ENCODE measurements around the gene POLR1A. TPM values are rescaled to one million over a fixed set of nuclear protein-coding genes. Genes with fewer than 3 reads are reported as not detected.
A peak's percentile ranks its signal among the peaks of the same experiment; 100 is the strongest.

The POLR1A gene
- total RNA-seq, result 10 to 100 TPM; 15.3 to 22.3 (median 19.8) TPM

GRCh38 chr2:86105252-86105968, at the start of gene POLR1A:
Gene POLR1A, minus strand, starts transcription at chr2:86105886. Its CDS starts 110 bp downstream, at chr2:86105776.
- no peaks in the 10 kb centered on the region for H3K9me3 ChIP-seq
- peaks cover 0 to 42% (median 20%) of the 10 kb centered on the region in 4 donors for H3K4me1 ChIP-seq
- DNase-seq (ENCODE audit: low spot score in 2 of 2), result peak; percentile 77 to 90
- H3K4me3 ChIP-seq, result peak within 1 kb of the TSS; percentile 69 to 92 (median 85)
- peaks cover 0 to 36% (median 0%) of the 10 kb centered on the region in 3 donors for H3K36me3 ChIP-seq
- no peaks in the 10 kb centered on the region for H3K27me3 ChIP-seq
- TF ChIP-seq POLR2A (IDR thresholded peaks at IDR 0.05), result no peak
- no peak for TF ChIP-seq EP300 (IDR thresholded peaks at IDR 0.05)
- TF ChIP-seq CTCF (IDR thresholded peaks at IDR 0.05), result peak in 2 of 5 experiments; percentile 33 to 49
- peak within 1 kb of the TSS; percentile 69 to 88 (median 84) for H3K27ac ChIP-seq
- 0 to 1% methylated on average over 37 to 38 of the region's 38 CpGs for WGBS, 2 donors

GRCh38 chr2:86150502-86150901, 44.8 kb upstream of the POLR1A start:
- 89 to 98% methylated on average over 2 of the region's 2 CpGs for WGBS, 2 donors
- peaks cover 0 to 77% (median 23%) of the 10 kb centered on the region in 3 donors for H3K36me3 ChIP-seq
- no peaks in the 10 kb centered on the region for H3K27me3 ChIP-seq

DNA sequence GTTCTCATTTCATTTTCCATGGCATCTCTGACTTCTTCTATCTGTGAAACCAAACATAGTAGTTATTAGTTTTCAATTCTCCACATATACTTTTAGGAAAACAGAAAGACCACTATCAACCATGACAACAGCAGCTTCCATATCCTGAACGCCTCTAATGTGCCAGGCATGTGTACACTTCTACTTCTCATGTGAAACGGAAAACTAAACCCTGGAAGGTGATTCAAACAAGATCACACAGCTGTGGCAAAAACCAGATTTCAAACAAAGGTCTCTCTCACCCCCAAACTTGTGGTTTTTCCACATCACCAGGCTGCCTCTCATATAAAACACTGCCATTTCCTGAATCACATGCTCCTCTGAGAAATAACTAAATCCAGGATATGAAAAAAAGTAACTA, 42.1 kb upstream of the POLR1A start:
- no peak for TF ChIP-seq EP300 (IDR thresholded peaks at IDR 0.05)
- TF ChIP-seq CTCF (IDR thresholded peaks at IDR 0.05), result no peak
- TF ChIP-seq POLR2A (IDR thresholded peaks at IDR 0.05), result no peak
- WGBS, 2 donors, result 86 to 91% methylated on average over 2 of the region's 2 CpGs
- H3K4me3 ChIP-seq, result no peak overlapping the region
- no peaks in the 10 kb centered on the region for H3K4me1 ChIP-seq
- peaks cover 0 to 86% (median 33%) of the 10 kb centered on the region in 3 donors for H3K36me3 ChIP-seq
- H3K27ac ChIP-seq, result no peak overlapping the region
- H3K27me3 ChIP-seq, result no peaks in the 10 kb centered on the region
- no peak for DNase-seq (ENCODE audit: low spot score in 2 of 2)
- H3K9me3 ChIP-seq, result no peaks in the 10 kb centered on the region

More at GRCh38 chr2:86150502-86150901, 44.8 kb upstream of the POLR1A start:
- no peak overlapping the region for H3K4me3 ChIP-seq
- no peak overlapping the region for H3K27ac ChIP-seq
- TF ChIP-seq CTCF (IDR thresholded peaks at IDR 0.05), result no peak
- no peak for TF ChIP-seq EP300 (IDR thresholded peaks at IDR 0.05)
- TF ChIP-seq POLR2A (IDR thresholded peaks at IDR 0.05), result no peak
- H3K9me3 ChIP-seq, result no peaks in the 10 kb centered on the region
- no peaks in the 10 kb centered on the region for H3K4me1 ChIP-seq
- no peak for DNase-seq (ENCODE audit: low spot score in 2 of 2)

- no peaks in the 10 kb centered on the region for H3K9me3 ChIP-seq
- no peak for DNase-seq (ENCODE audit: low spot score in 2 of 2)
- H3K27ac ChIP-seq, result no peak overlapping the region
- WGBS, 2 donors, result 74% methylated on average over 14 of the region's 14 CpGs
- H3K4me3 ChIP-seq, result no peak overlapping the region
- no peaks in the 10 kb centered on the region for H3K4me1 ChIP-seq
- TF ChIP-seq CTCF (IDR thresholded peaks at IDR 0.05) (no peak), EP300 (IDR thresholded peaks at IDR 0.05) (no peak), POLR2A (IDR thresholded peaks at IDR 0.05) (no peak)
- H3K27me3 ChIP-seq, result no peaks in the 10 kb centered on the region
- peaks cover 0 to 91% (median 16%) of the 10 kb centered on the region in 3 donors for H3K36me3 ChIP-seq
These were observed 38.4 kb upstream of the POLR1A start for GRCh38 chr2:86143926-86144685.

DNA sequence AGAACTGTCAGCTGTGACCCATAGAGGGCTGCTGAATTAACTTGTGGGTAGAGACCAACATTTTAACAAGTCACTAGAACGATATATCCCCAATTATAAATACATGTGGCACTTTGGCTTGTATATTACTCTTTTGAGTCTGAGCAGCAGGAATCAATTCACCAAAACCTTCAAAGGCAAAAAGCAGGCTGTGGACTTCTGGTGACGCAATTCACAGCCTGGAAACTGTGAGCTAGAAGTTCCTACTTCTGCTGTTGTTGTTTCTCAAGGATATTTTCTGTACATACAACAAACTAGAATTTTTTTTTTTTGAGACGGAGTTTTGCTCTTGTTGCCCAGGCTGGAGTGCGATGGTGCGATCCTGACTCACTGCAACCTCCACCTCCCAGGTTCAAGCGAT, 37.6 kb upstream of the POLR1A start:
- WGBS, 2 donors, result 86 to 88% methylated on average over 6 of the region's 6 CpGs
- Histone ChIP-seq H3K27ac (no peak overlapping the region), H3K27me3 (no peaks in the 10 kb centered on the region), H3K36me3 (peaks cover 0 to 91% (median 16%) of the 10 kb centered on the region in 3 donors), H3K4me3 (no peak overlapping the region), H3K9me3 (no peaks in the 10 kb centered on the region), H3K4me1 (no peaks in the 10 kb centered on the region)
- no peak for TF ChIP-seq EP300 (IDR thresholded peaks at IDR 0.05)
- no peak for TF ChIP-seq POLR2A (IDR thresholded peaks at IDR 0.05)
- TF ChIP-seq CTCF (IDR thresholded peaks at IDR 0.05), result no peak
- DNase-seq (ENCODE audit: low spot score in 2 of 2), result no peak

All from tibial nerve (tissue), 4 donors.